ENCODE results near the gene WDR88.

Gene WDR88

GRCh38 chr19:33175156-33175782 lies 43.4 kb downstream of the WDR88 start:
- no peak overlapping the region for H3K27ac ChIP-seq (ENCODE audit: low read depth, low read length)

GRCh38 chr19:33175886-33176669 lies 44.2 kb downstream of the WDR88 start:
- Histone ChIP-seq H2BK120ac (ENCODE audit: low read depth, low read length) (no peak overlapping the region), H3K4me2 (ENCODE audit: low read length) (peak overlapping the region; percentile 41), H4K8ac (ENCODE audit: low read depth, low read length) (peak overlapping the region; percentile 42), H3K36me3 (ENCODE audit: control insufficient read depth, insufficient read depth, low read length) (no peaks in the 10 kb centered on the region), H3K27ac (ENCODE audit: low read depth, low read length) (no peak overlapping the region), H3K18ac (ENCODE audit: low read length) (peak overlapping the region; percentile 81), H3K56ac (ENCODE audit: low read length) (peak overlapping the region; percentile 88), H2BK15ac (replicated peaks; ENCODE audit: low read depth) (no peak overlapping the region), H3K27me3 (ENCODE audit: insufficient read depth, low read length, poor library complexity) (no peaks in the 10 kb centered on the region), H3K4ac (ENCODE audit: low read depth, low read length) (no peak overlapping the region), H3K4me1 (ENCODE audit: control insufficient read depth, low read depth, low read length) (peaks cover 2% of the 10 kb centered on the region), H3K4me3 (ENCODE audit: low read length) (peak overlapping the region; percentile 47), H2BK5ac (ENCODE audit: low read length) (no peak overlapping the region), H2AK5ac (ENCODE audit: low read length) (no peak overlapping the region), H4K5ac (ENCODE audit: low read length) (no peak overlapping the region), H3K9ac (ENCODE audit: low read length) (peak overlapping the region; percentile 87), H3K23ac (ENCODE audit: low read length) (no peak overlapping the region), H3K79me2 (ENCODE audit: control insufficient read depth, insufficient read depth, low read length) (no peaks in the 10 kb centered on the region), H3K79me1 (ENCODE audit: low read length) (no peaks in the 10 kb centered on the region)
- WGBS (ENCODE audit: extremely low coverage, insufficient coverage, low lambda C conversion rate): no CpG with 5 or more reads among the region's 25 CpGs
- DNase-seq: peak; percentile 73

More at GRCh38 chr19:33175156-33175782, 43.4 kb downstream of the WDR88 start:
- no peak overlapping the region for H3K56ac ChIP-seq (ENCODE audit: low read length)
- no peak overlapping the region for H3K4ac ChIP-seq (ENCODE audit: low read depth, low read length)
- no peak overlapping the region for H3K4me3 ChIP-seq (ENCODE audit: low read length)
- no peaks in the 10 kb centered on the region for H3K79me1 ChIP-seq (ENCODE audit: low read length)
- no CpG with 5 or more reads among the region's 10 CpGs for WGBS (ENCODE audit: extremely low coverage, insufficient coverage, low lambda C conversion rate)
- no peaks in the 10 kb centered on the region for H3K79me2 ChIP-seq (ENCODE audit: control insufficient read depth, insufficient read depth, low read length)
- H3K9ac ChIP-seq (ENCODE audit: low read length): no peak overlapping the region
- H2AK5ac ChIP-seq (ENCODE audit: low read length): no peak overlapping the region
- peaks cover 2% of the 10 kb centered on the region for H3K4me1 ChIP-seq (ENCODE audit: control insufficient read depth, low read depth, low read length)
- no peak overlapping the region for H4K8ac ChIP-seq (ENCODE audit: low read depth, low read length)
- H3K18ac ChIP-seq (ENCODE audit: low read length): no peak overlapping the region
- no peak overlapping the region for H3K23ac ChIP-seq (ENCODE audit: low read length)
- no peaks in the 10 kb centered on the region for H3K27me3 ChIP-seq (ENCODE audit: insufficient read depth, low read length, poor library complexity)
- no peak overlapping the region for H2BK5ac ChIP-seq (ENCODE audit: low read length)
- no peak overlapping the region for H3K4me2 ChIP-seq (ENCODE audit: low read length)
- H2BK120ac ChIP-seq (ENCODE audit: low read depth, low read length): no peak overlapping the region
- no peak for DNase-seq
- H2BK15ac ChIP-seq (replicated peaks; ENCODE audit: low read depth): no peak overlapping the region
- no peaks in the 10 kb centered on the region for H3K36me3 ChIP-seq (ENCODE audit: control insufficient read depth, insufficient read depth, low read length)
- H4K5ac ChIP-seq (ENCODE audit: low read length): no peak overlapping the region

- no CpG with 5 or more reads among the region's 65 CpGs for WGBS (ENCODE audit: extremely low coverage, insufficient coverage, low lambda C conversion rate)
- DNase-seq: peak; percentile 99
- no peak overlapping the region for H2BK15ac ChIP-seq (replicated peaks; ENCODE audit: low read depth)
- peak overlapping the region; percentile 88 for H3K56ac ChIP-seq (ENCODE audit: low read length)
- no peaks in the 10 kb centered on the region for H3K27me3 ChIP-seq (ENCODE audit: insufficient read depth, low read length, poor library complexity)
- H2BK5ac ChIP-seq (ENCODE audit: low read length): no peak overlapping the region
- peaks cover 2% of the 10 kb centered on the region for H3K4me1 ChIP-seq (ENCODE audit: control insufficient read depth, low read depth, low read length)
- H3K4me3 ChIP-seq (ENCODE audit: low read length): peak overlapping the region; percentile 58
- H4K5ac ChIP-seq (ENCODE audit: low read length): no peak overlapping the region
- H3K23ac ChIP-seq (ENCODE audit: low read length): no peak overlapping the region
- peak overlapping the region; percentile 42 for H4K8ac ChIP-seq (ENCODE audit: low read depth, low read length)
- H3K79me2 ChIP-seq (ENCODE audit: control insufficient read depth, insufficient read depth, low read length): no peaks in the 10 kb centered on the region
- no peak overlapping the region for H3K4ac ChIP-seq (ENCODE audit: low read depth, low read length)
- H2AK5ac ChIP-seq (ENCODE audit: low read length): no peak overlapping the region
- H3K9ac ChIP-seq (ENCODE audit: low read length): peak overlapping the region; percentile 87
- no peak overlapping the region for H2BK120ac ChIP-seq (ENCODE audit: low read depth, low read length)
- peak overlapping the region; percentile 81 for H3K18ac ChIP-seq (ENCODE audit: low read length)
- H3K4me2 ChIP-seq (ENCODE audit: low read length): peak overlapping the region; percentile 95
- H3K36me3 ChIP-seq (ENCODE audit: control insufficient read depth, insufficient read depth, low read length): no peaks in the 10 kb centered on the region
- no peaks in the 10 kb centered on the region for H3K79me1 ChIP-seq (ENCODE audit: low read length)
- H3K27ac ChIP-seq (ENCODE audit: low read depth, low read length): no peak overlapping the region
Observed at GRCh38 chr19:33176670-33177416, 44.9 kb downstream of the WDR88 start.

- peaks cover 2% of the 10 kb centered on the region for H3K4me1 ChIP-seq (ENCODE audit: control insufficient read depth, low read depth, low read length)
- no peak overlapping the region for H4K5ac ChIP-seq (ENCODE audit: low read length)
- no peak overlapping the region for H4K8ac ChIP-seq (ENCODE audit: low read depth, low read length)
- H3K79me2 ChIP-seq (ENCODE audit: control insufficient read depth, insufficient read depth, low read length): no peaks in the 10 kb centered on the region
- peak overlapping the region; percentile 75 for H3K9ac ChIP-seq (ENCODE audit: low read length)
- peak overlapping the region; percentile 45 for H3K23ac ChIP-seq (ENCODE audit: low read length)
- H2AK5ac ChIP-seq (ENCODE audit: low read length): no peak overlapping the region
- peak overlapping the region; percentile 95 for H3K4me2 ChIP-seq (ENCODE audit: low read length)
- peak overlapping the region; percentile 83 for H3K56ac ChIP-seq (ENCODE audit: low read length)
- no peaks in the 10 kb centered on the region for H3K79me1 ChIP-seq (ENCODE audit: low read length)
- H2BK15ac ChIP-seq (replicated peaks; ENCODE audit: low read depth): no peak overlapping the region
- no peak overlapping the region for H3K18ac ChIP-seq (ENCODE audit: low read length)
- no peaks in the 10 kb centered on the region for H3K36me3 ChIP-seq (ENCODE audit: control insufficient read depth, insufficient read depth, low read length)
- WGBS (ENCODE audit: extremely low coverage, insufficient coverage, low lambda C conversion rate): no CpG with 5 or more reads among the region's 38 CpGs
- peak; percentile 63 for DNase-seq
- no peak overlapping the region for H3K4ac ChIP-seq (ENCODE audit: low read depth, low read length)
- H3K27ac ChIP-seq (ENCODE audit: low read depth, low read length): no peak overlapping the region
- no peaks in the 10 kb centered on the region for H3K27me3 ChIP-seq (ENCODE audit: insufficient read depth, low read length, poor library complexity)
- H2BK120ac ChIP-seq (ENCODE audit: low read depth, low read length): no peak overlapping the region
- no peak overlapping the region for H2BK5ac ChIP-seq (ENCODE audit: low read length)
- H3K4me3 ChIP-seq (ENCODE audit: low read length): peak overlapping the region; percentile 58
Observed at GRCh38 chr19:33177417-33177979, 45.6 kb downstream of the WDR88 start.

- Histone ChIP-seq H2AK5ac (ENCODE audit: low read length) (no peak overlapping the region), H2BK120ac (ENCODE audit: low read depth, low read length) (no peak overlapping the region), H3K9ac (ENCODE audit: low read length) (no peak overlapping the region), H3K79me1 (ENCODE audit: low read length) (no peaks in the 10 kb centered on the region), H3K27ac (ENCODE audit: low read depth, low read length) (no peak overlapping the region), H3K4me2 (ENCODE audit: low read length) (no peak overlapping the region), H3K18ac (ENCODE audit: low read length) (no peak overlapping the region), H3K4me3 (ENCODE audit: low read length) (no peak overlapping the region), H3K79me2 (ENCODE audit: control insufficient read depth, insufficient read depth, low read length) (no peaks in the 10 kb centered on the region), H3K56ac (ENCODE audit: low read length) (no peak overlapping the region), H3K27me3 (ENCODE audit: insufficient read depth, low read length, poor library complexity) (no peaks in the 10 kb centered on the region), H3K36me3 (ENCODE audit: control insufficient read depth, insufficient read depth, low read length) (no peaks in the 10 kb centered on the region), H4K5ac (ENCODE audit: low read length) (no peak overlapping the region), H3K23ac (ENCODE audit: low read length) (no peak overlapping the region), H3K4me1 (ENCODE audit: control insufficient read depth, low read depth, low read length) (no peaks in the 10 kb centered on the region), H2BK15ac (replicated peaks; ENCODE audit: low read depth) (no peak overlapping the region), H4K8ac (ENCODE audit: low read depth, low read length) (no peak overlapping the region), H3K4ac (ENCODE audit: low read depth, low read length) (no peak overlapping the region), H2BK5ac (ENCODE audit: low read length) (no peak overlapping the region)
- DNase-seq: no peak
- WGBS (ENCODE audit: extremely low coverage, insufficient coverage, low lambda C conversion rate): no CpG with 5 or more reads among the region's 11 CpGs
Observed at GRCh38 chr19:33186431-33187182, 54.7 kb downstream of the WDR88 start.

Data from mesendoderm (in vitro differentiated cells).